Neuronal stem cell (in vitro differentiated cells): ENCODE results near the gene FARSB.

Experiments used
- DNase-seq: peaks from one replicate; pipeline ENCODE4 v3.0.0-alpha.2; 2013; ENCODE audit warnings: low spot score
- H2AFZ ChIP-seq: one replicate; pipeline ENCODE4 v1.6.1; 2013; ENCODE audit warnings: mild to moderate bottlenecking, low read length, inconsistent platforms
- H2AK5ac ChIP-seq: 2 replicates; pipeline ENCODE4 v1.6.1; 2013; ENCODE audit warnings: low read depth, mild to moderate bottlenecking, inconsistent platforms, low read length, moderate library complexity, mixed read lengths
- H2BK120ac ChIP-seq: 2 replicates; pipeline ENCODE4 v1.6.1; 2013; ENCODE audit warnings: low read depth, mild to moderate bottlenecking, inconsistent platforms, low read length, moderate library complexity, mixed read lengths
- H2BK12ac ChIP-seq: one replicate; pipeline ENCODE4 v1.6.1; 2013; ENCODE audit warnings: low read length, inconsistent platforms
- H2BK15ac ChIP-seq: 2 replicates; pipeline ENCODE4 v1.6.1; 2013; ENCODE audit warnings: mild to moderate bottlenecking, low read length, inconsistent platforms, mixed read lengths
- H2BK5ac ChIP-seq: one replicate; pipeline ENCODE4 v1.6.1; 2013; ENCODE audit warnings: inconsistent platforms, mild to moderate bottlenecking, low read length, moderate library complexity
- H3K14ac ChIP-seq: one replicate; pipeline ENCODE4 v1.6.1; 2013; ENCODE audit warnings: low read length, inconsistent platforms
- H3K18ac ChIP-seq: 2 replicates; pipeline ENCODE4 v1.6.1; 2013; ENCODE audit warnings: low read length, inconsistent platforms
- H3K23ac ChIP-seq: 2 replicates; pipeline ENCODE4 v1.6.1; 2013; ENCODE audit warnings: low read depth, mild to moderate bottlenecking, mixed read lengths, low read length, inconsistent platforms; ENCODE audit not compliant: poor library complexity
- H3K27ac ChIP-seq: replicated peaks from 3 replicates; pipeline ENCODE4 v1.5.1; 2013; ENCODE audit warnings: low read length, inconsistent platforms
- H3K27me3 ChIP-seq, 3 experiments: 2 replicates each; pipeline ENCODE4 v1.6.1; 2013; ENCODE audit warnings: low read length in 3 of 3, mild to moderate bottlenecking in 2 of 3, inconsistent platforms in 1 of 3, low read depth in 1 of 3, mixed read lengths in 1 of 3, moderate library complexity in 1 of 3; ENCODE audit not compliant: control insufficient read depth in 3 of 3, insufficient read depth in 3 of 3
- H3K36me3 ChIP-seq, 2 donors: replicated peaks in 1 of 2; 2 replicates each; pipeline ENCODE4 v1.6.1; 2013; ENCODE audit warnings: low read length in 2 of 2; ENCODE audit not compliant: control insufficient read depth in 2 of 2, insufficient read depth in 2 of 2
- H3K4ac ChIP-seq: 2 replicates; pipeline ENCODE4 v1.6.1; 2013; ENCODE audit warnings: inconsistent platforms, mild to moderate bottlenecking, low read length, moderate library complexity
- H3K4me1 ChIP-seq, 2 donors: 1 replicate in 1 of 2; 2 replicates in 1 of 2; pipeline ENCODE4 v1.6.1; 2013; ENCODE audit warnings: low read length in 2 of 2, low read depth in 1 of 2; ENCODE audit not compliant: control insufficient read depth in 2 of 2, insufficient read depth in 1 of 2
- H3K4me2 ChIP-seq: one replicate; pipeline ENCODE4 v1.6.1; 2013; ENCODE audit warnings: mild to moderate bottlenecking, low read length, inconsistent platforms; ENCODE audit not compliant: insufficient read depth, poor library complexity, severe bottlenecking
- H3K4me3 ChIP-seq, 2 donors: 2 replicates each; pipeline ENCODE4 v1.5.1; 2013; ENCODE audit warnings: low read length in 2 of 2, mild to moderate bottlenecking in 2 of 2, inconsistent platforms in 1 of 2, moderate library complexity in 1 of 2
- H3K79me1 ChIP-seq: one replicate; pipeline ENCODE4 v1.6.1; 2013; ENCODE audit warnings: low read depth, mild to moderate bottlenecking, inconsistent platforms, low read length, moderate library complexity
- H3K9ac ChIP-seq: one replicate; pipeline ENCODE4 v1.6.1; 2013; ENCODE audit warnings: mild to moderate bottlenecking, low read depth, low read length, inconsistent platforms; ENCODE audit not compliant: poor library complexity
- H3K9me3 ChIP-seq, 2 donors: replicated peaks in 1 of 2; 2 replicates each; pipeline versions ENCODE3 to v1.6.1; 2013; ENCODE audit warnings: low read length in 2 of 2, mild to moderate bottlenecking in 2 of 2, inconsistent platforms in 1 of 2, low read depth in 1 of 2, mixed read lengths in 1 of 2, moderate library complexity in 1 of 2; ENCODE audit not compliant: control insufficient read depth in 2 of 2, insufficient read depth in 1 of 2
- H4K8ac ChIP-seq: one replicate; pipeline ENCODE4 v1.6.1; 2013; ENCODE audit warnings: low read depth, mild to moderate bottlenecking, inconsistent platforms, low read length, moderate library complexity
- H4K91ac ChIP-seq: one replicate; pipeline ENCODE4 v1.6.1; 2013; ENCODE audit warnings: low read length, low read depth, mild to moderate bottlenecking, inconsistent platforms; ENCODE audit not compliant: poor library complexity
- WGBS, 2 donors: extraction: QIAGEN DNeasy Blood & Tissue Kit; methylation state at CpG; one replicate each; pipeline ENCODE4 v1.1.7; 2013; ENCODE audit warnings: missing lambda C conversion rate in 2 of 2, mixed read lengths in 1 of 2; ENCODE audit not compliant: insufficient read length in 2 of 2, insufficient replicate concordance in 1 of 2; ENCODE audit errors: extremely low coverage in 2 of 2; 5-methylcytosine and 5-hydroxymethylcytosine counted together

Gene FARSB

GRCh38 chr2:222572264-222572721 is 83.6 kb downstream of the FARSB start:
- no peak overlapping the region for H2AFZ ChIP-seq
- H3K36me3 ChIP-seq = peaks cover 0 to 71% of the 10 kb centered on the region in 2 donors
- no peak overlapping the region for H3K18ac ChIP-seq
- no peak overlapping the region for H3K4me3 ChIP-seq
- H2BK5ac ChIP-seq = no peak overlapping the region
- no peaks in the 10 kb centered on the region for H3K79me1 ChIP-seq
- H4K91ac ChIP-seq = no peak overlapping the region
- no peak overlapping the region for H2AK5ac ChIP-seq
- no peaks in the 10 kb centered on the region for H3K9me3 ChIP-seq
- H3K4me1 ChIP-seq = peaks cover 0 to 9% of the 10 kb centered on the region in 2 donors
- H2BK15ac ChIP-seq = no peak overlapping the region
- no peak overlapping the region for H2BK120ac ChIP-seq
- no peak overlapping the region for H4K8ac ChIP-seq
- DNase-seq = no peak
- no CpG with 5 or more reads among the region's 6 CpGs for WGBS, 2 donors
- H3K4ac ChIP-seq = no peak overlapping the region
- H3K23ac ChIP-seq = no peak overlapping the region
- H2BK12ac ChIP-seq = no peak overlapping the region
- no peak overlapping the region for H3K4me2 ChIP-seq
- no peaks in the 10 kb centered on the region for H3K27me3 ChIP-seq
- H3K14ac ChIP-seq = no peak overlapping the region
- no peak overlapping the region for H3K27ac ChIP-seq
- H3K9ac ChIP-seq = no peak overlapping the region

GRCh38 chr2:222569826-222570225 is 86.1 kb downstream of the FARSB start:
- H3K9ac ChIP-seq = no peak overlapping the region
- DNase-seq = no peak
- no peaks in the 10 kb centered on the region for H3K9me3 ChIP-seq
- H4K91ac ChIP-seq = no peak overlapping the region
- H3K14ac ChIP-seq = no peak overlapping the region
- H2BK5ac ChIP-seq = no peak overlapping the region
- no peak overlapping the region for H3K4me3 ChIP-seq
- H3K36me3 ChIP-seq = peaks cover 3 to 78% of the 10 kb centered on the region in 2 donors
- no peak overlapping the region for H3K18ac ChIP-seq
- H3K4me2 ChIP-seq = no peak overlapping the region
- H2AFZ ChIP-seq = no peak overlapping the region
- H3K4ac ChIP-seq = no peak overlapping the region
- H3K27me3 ChIP-seq = no peaks in the 10 kb centered on the region
- H3K23ac ChIP-seq = no peak overlapping the region
- H3K79me1 ChIP-seq = no peaks in the 10 kb centered on the region
- H2BK12ac ChIP-seq = no peak overlapping the region
- H2AK5ac ChIP-seq = no peak overlapping the region
- no peak overlapping the region for H4K8ac ChIP-seq
- no CpG with 5 or more reads among the region's 1 CpG for WGBS, 2 donors
- no peak overlapping the region for H2BK120ac ChIP-seq
- H3K4me1 ChIP-seq = peaks cover 0 to 2% of the 10 kb centered on the region in 2 donors
- H2BK15ac ChIP-seq = no peak overlapping the region
- H3K27ac ChIP-seq = no peak overlapping the region

- H3K36me3 ChIP-seq = peaks cover 3 to 78% of the 10 kb centered on the region in 2 donors
- H3K4me3 ChIP-seq = no peak overlapping the region
- H3K23ac ChIP-seq = no peak overlapping the region
- H4K8ac ChIP-seq = no peak overlapping the region
- H3K27me3 ChIP-seq = peaks cover 0 to 1% (median 0%) of the 10 kb centered on the region in 3 experiments
- WGBS, 2 donors = no CpG with 5 or more reads among the region's 4 CpGs
- H4K91ac ChIP-seq = no peak overlapping the region
- no peak overlapping the region for H2AK5ac ChIP-seq
- no peaks in the 10 kb centered on the region for H3K9me3 ChIP-seq
- no peak overlapping the region for H2BK15ac ChIP-seq
- H3K4ac ChIP-seq = no peak overlapping the region
- H3K9ac ChIP-seq = no peak overlapping the region
- no peak overlapping the region for H2BK5ac ChIP-seq
- H3K4me2 ChIP-seq = no peak overlapping the region
- no peak overlapping the region for H3K18ac ChIP-seq
- H2BK12ac ChIP-seq = no peak overlapping the region
- peaks cover 0 to 2% of the 10 kb centered on the region in 2 donors for H3K4me1 ChIP-seq
- no peak overlapping the region for H2BK120ac ChIP-seq
- no peak overlapping the region for H3K27ac ChIP-seq
- no peak overlapping the region for H2AFZ ChIP-seq
- DNase-seq = no peak
- no peaks in the 10 kb centered on the region for H3K79me1 ChIP-seq
- no peak overlapping the region for H3K14ac ChIP-seq
Observed at GRCh38 chr2:222568865-222569264, 87.0 kb downstream of the FARSB start.

GRCh38 chr2:222566229-222566628 is 89.7 kb downstream of the FARSB start:
- Histone ChIP-seq H3K4me3 (no peak overlapping the region), H3K14ac (no peak overlapping the region), H3K4me2 (no peak overlapping the region), H3K9me3 (no peaks in the 10 kb centered on the region), H2BK5ac (no peak overlapping the region), H3K23ac (no peak overlapping the region), H4K91ac (no peak overlapping the region), H2BK15ac (no peak overlapping the region), H4K8ac (no peak overlapping the region), H3K27me3 (peaks cover 0 to 2% (median 0%) of the 10 kb centered on the region in 3 experiments), H3K27ac (no peak overlapping the region), H2AK5ac (no peak overlapping the region), H2AFZ (no peak overlapping the region), H2BK120ac (no peak overlapping the region), H3K18ac (no peak overlapping the region), H3K36me3 (peaks cover 3 to 57% of the 10 kb centered on the region in 2 donors), H2BK12ac (no peak overlapping the region), H3K4me1 (peaks cover 0 to 2% of the 10 kb centered on the region in 2 donors), H3K4ac (no peak overlapping the region), H3K9ac (no peak overlapping the region), H3K79me1 (no peaks in the 10 kb centered on the region)
- WGBS, 2 donors = no CpG with 5 or more reads among the region's 6 CpGs
- DNase-seq = no peak
